ENCODE data around the gene KRT26.

Gene KRT26

DNA sequence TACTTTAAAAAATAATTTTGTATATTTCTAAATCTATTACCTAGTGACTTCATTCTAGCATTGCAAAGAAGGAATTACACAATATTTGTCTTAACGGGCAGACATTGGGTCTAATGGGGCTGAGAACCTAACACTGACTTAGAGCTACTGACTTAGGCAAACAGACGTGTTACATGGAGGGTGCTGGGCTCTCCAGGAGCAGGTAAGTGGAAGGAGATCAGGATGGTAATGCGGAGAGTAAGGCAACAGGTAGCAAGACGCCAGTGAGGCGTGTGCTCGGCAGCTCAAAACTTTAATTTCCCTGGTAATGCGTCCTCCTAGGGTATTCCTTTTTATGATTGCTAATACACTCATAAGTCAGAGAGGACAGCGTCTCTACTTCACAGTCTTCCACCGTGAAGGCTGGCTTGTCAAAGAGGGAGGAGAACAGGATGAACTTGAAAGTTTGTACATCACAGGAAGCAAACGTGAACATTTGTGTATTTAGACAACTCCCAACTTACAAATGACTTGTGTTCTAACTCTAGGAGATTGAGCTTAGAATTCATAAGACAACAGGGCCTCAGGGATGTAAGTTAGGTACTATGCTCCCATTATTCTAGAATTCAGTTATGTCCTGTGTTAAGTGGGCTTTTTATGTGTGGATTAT, 23.1 kb upstream of the KRT26 start:
- no peak for TF ChIP-seq CTCF (IDR thresholded peaks at IDR 0.05; ENCODE audit: borderline replicate concordance, insufficient read depth, low read depth, low read length)
- no peak overlapping the region for H3K4me3 ChIP-seq (ENCODE audit: low read depth, low read length)

GRCh38 chr17:40794466-40794865, 22.5 kb upstream of the KRT26 start:
- no peak for TF ChIP-seq CTCF (IDR thresholded peaks at IDR 0.05; ENCODE audit: borderline replicate concordance, insufficient read depth, low read depth, low read length)
- H3K4me3 ChIP-seq (ENCODE audit: low read depth, low read length): no peak overlapping the region

DNA sequence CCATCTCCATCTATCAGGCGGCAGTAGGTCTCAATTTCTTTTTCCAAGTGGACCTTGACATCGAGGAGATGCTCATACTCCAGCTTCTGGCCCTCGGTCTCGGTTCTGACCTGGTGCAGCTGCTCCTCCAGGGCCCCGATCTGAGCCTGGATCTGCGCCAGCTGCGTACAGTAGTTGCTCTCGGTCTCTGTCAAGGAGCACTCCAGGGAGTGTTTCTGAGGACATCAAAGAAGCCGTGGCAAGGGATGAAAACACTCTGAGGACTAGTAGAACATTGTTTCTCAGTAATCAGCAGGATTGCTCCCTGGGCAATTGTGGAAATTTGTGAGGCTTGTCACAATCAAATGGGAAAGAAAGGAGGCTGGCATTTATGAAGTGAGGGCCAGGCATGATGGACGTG, 21.8 kb upstream of the KRT26 start:
- TF ChIP-seq CTCF (IDR thresholded peaks at IDR 0.05; ENCODE audit: borderline replicate concordance, insufficient read depth, low read depth, low read length): no peak
- H3K4me3 ChIP-seq (ENCODE audit: low read depth, low read length): no peak overlapping the region

GRCh38 chr17:40791787-40792436, 19.9 kb upstream of the KRT26 start:
- H3K4me3 ChIP-seq (ENCODE audit: low read depth, low read length): no peak overlapping the region
- peak; percentile 41; the same call in 1 of the 2 replicates for TF ChIP-seq CTCF (IDR thresholded peaks at IDR 0.05; ENCODE audit: borderline replicate concordance, insufficient read depth, low read depth, low read length)

DNA sequence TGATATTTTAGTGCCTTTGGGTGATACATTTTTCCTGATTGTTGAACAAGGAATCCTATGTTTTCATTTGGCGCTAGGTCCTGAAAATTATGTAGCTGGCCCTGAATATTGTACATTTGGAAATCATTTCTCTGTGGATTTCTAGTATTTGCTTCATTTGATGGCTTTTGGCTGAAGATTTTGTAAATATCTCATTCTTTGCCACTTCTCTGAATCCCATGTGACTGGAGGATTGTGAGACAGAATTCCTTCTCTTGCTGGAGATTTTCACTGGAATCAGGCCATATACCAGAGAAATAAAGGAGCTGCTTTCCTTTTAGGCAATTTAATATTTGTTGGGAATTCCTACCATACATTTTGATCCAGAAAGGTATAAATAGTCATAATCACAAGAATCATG, 19.1 kb upstream of the KRT26 start:
- H3K4me3 ChIP-seq (ENCODE audit: low read depth, low read length): no peak overlapping the region
- TF ChIP-seq CTCF (IDR thresholded peaks at IDR 0.05; ENCODE audit: borderline replicate concordance, insufficient read depth, low read depth, low read length): no peak

- no peak for TF ChIP-seq CTCF (IDR thresholded peaks at IDR 0.05; ENCODE audit: borderline replicate concordance, insufficient read depth, low read depth, low read length)
- H3K4me3 ChIP-seq (ENCODE audit: low read depth, low read length): no peak within 1 kb of the TSS
These were observed 10.4 kb upstream of the KRT26 start, which contains the start of gene KRT27 for GRCh38 chr17:40782450-40782849. Gene KRT27, minus strand, starts transcription at chr17:40782550. Its CDS starts 57 bp downstream, at chr17:40782493.
